Epithelial cell of prostate (primary cell): Measurements from ENCODE around the gene SPSB4.

Experiments
- DNase-seq: peaks from one replicate; pipeline ENCODE4 v3.0.0-alpha.2; 2011; ENCODE audit warnings: low read depth, low spot score
- H3K27ac ChIP-seq: fragments of 450-650 bp; 2 replicates; pipeline ENCODE4 v1.5.1; 2017; ENCODE audit warnings: mild to moderate bottlenecking

SPSB4 gene

GRCh38 chr3:141092663-141093062 lies 41.5 kb downstream of the SPSB4 start:
- no peak for DNase-seq
- no peak overlapping the region for H3K27ac ChIP-seq

GRCh38 chr3:141093397-141093796 lies 42.2 kb downstream of the SPSB4 start:
- DNase-seq, result no peak
- H3K27ac ChIP-seq, result no peak overlapping the region

DNA sequence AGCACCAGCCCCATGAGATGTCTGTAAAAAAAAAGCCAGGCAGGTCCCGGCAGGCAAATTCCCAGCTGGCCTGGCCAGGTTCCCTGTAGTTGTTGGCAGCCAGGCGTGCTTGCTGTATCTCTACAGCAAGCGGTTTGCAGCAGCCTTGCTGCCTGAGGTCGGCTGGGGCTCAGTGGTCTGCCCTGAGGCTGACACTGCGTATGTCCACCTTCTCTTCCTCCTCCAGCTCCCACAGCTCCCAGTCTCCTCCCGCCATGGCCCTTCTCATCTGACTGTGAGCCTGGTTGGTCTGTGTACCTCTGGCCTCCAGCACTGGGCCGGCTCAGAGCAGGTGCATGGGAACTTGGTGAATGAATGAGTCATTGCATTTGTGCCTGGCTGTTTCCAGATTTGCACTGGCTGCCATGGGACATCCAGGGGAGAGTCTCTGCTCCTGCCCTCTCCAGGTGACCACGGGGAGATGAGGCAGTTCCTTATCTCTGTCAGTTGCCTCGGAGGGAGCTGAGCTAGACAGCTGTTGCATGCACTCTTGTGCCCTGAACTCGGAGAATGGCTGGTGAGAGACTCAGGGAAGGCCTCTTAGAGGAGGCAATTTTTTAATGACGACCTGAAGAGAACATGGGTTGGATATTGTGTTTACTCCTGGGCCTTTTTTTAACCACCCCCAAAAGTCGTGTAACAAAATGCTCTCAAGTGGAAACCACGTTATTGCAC lies 43.0 kb downstream of the SPSB4 start:
- H3K27ac ChIP-seq, result no peak overlapping the region

GRCh38 chr3:141094790-141095545 lies 43.8 kb downstream of the SPSB4 start:
- DNase-seq, result no peak
- no peak overlapping the region for H3K27ac ChIP-seq

More for the DNA sequence above, 43.0 kb downstream of the SPSB4 start:
- DNase-seq, result peak; percentile 20

DNA sequence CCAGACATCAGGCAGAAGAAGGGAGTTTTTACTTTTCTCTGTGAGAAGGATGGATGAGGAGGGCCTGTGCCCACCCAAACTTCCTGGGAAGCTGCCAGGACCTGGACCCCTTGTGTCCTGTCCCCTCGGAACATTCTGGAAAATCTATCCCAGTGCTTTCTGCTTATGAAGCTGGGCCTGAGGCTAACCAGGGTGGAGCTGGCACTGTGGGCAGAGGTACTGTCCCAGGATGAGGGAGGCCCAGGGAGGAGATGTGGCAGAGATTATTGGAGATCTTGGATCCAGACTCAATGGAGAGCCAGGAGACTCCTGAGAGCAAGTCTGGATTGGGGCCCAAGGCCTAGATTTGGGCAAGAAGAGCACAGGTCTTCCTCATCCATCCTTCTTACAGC lies 44.4 kb downstream of the SPSB4 start:
- DNase-seq, result no peak
- no peak overlapping the region for H3K27ac ChIP-seq

GRCh38 chr3:141096164-141096563 lies 45.0 kb downstream of the SPSB4 start:
- no peak overlapping the region for H3K27ac ChIP-seq
- DNase-seq, result no peak

DNA sequence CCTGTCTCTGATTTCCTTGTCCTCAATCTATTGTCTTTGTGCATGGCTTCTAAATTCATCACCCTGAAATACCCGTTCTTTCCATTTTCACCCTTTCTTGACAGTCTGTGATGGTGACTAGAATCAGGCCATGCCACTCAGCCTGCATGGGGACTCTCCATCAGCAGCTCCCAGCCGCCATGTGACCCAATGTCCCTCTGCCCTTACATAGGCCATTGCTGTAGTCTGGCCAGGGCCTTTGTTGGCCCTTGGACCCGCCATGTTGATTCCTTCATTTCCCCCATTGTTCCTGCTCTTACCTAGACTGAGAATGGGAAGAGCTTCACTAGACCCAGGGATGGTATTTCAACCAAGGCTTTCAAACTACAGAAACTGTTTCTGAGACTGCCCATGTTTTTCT lies 45.8 kb downstream of the SPSB4 start:
- DNase-seq, result no peak
- no peak overlapping the region for H3K27ac ChIP-seq

DNA sequence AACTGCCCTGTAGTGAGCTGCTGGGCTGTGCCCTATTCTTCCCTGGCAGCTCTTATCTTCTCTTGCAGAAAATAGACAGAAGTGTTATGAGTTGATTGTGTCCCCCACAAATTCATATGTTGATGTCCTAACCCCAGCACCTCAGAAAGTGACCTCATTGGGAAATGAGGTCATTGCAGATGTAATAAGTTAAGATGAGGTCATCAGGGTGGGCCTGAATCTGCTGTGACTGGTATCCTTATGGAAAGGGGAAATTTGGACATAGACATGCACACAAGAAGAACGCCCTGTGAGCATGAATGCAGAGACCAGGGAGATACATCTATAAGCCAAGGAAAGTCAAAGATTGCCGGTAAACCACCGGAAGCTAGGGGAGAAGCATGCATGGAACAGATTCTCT lies 49.0 kb downstream of the SPSB4 start:
- no peak for DNase-seq
- no peak overlapping the region for H3K27ac ChIP-seq

GRCh38 chr3:141100531-141101320 lies 49.6 kb downstream of the SPSB4 start:
- no peak for DNase-seq
- no peak overlapping the region for H3K27ac ChIP-seq

- H3K27ac ChIP-seq, result no peak overlapping the region
- DNase-seq, result no peak
Measured at GRCh38 chr3:141102372-141102771, 51.2 kb downstream of the SPSB4 start.

DNA sequence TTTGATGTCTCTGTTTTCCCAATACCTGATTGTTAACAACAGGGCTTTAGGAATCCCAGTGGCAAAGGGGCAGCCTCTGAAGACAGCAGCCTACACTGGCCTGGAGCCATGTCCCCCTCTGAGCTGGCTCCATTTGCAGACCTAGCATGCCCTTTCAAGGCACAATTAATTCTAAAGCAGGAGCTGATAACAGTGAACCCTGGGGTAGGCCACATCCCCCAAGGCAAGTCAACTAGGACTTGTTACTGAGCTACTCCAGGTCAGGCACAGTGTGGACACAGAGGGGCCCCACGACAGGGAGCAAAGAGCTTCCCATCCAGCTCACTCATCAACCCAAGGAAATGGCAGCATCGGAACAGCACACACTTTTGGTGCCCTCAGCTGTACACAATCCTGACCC lies 51.9 kb downstream of the SPSB4 start:
- H3K27ac ChIP-seq, result no peak overlapping the region
- DNase-seq, result no peak

DNA sequence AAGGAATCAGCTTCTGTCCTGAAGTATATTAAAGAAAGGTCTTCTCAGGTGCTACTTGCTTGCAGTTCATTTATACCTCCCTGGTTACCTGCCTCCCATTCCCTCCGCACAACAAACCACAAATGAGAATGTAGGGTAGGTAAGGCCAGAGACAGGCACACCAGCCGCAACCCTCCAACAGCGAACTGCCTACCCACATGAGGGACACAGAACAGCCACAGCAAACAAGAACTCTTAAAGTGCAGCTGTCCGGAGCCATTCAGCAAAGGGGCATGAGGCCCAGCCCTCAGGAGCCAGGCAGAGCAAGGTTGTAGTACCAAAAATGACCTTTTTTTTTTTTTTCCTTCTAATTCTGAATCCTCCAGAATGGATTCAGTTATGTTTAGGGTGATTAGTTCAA lies 52.4 kb downstream of the SPSB4 start:
- no peak for DNase-seq
- H3K27ac ChIP-seq, result no peak overlapping the region

GRCh38 chr3:141104151-141104821 lies 53.1 kb downstream of the SPSB4 start:
- no peak for DNase-seq
- no peak overlapping the region for H3K27ac ChIP-seq

DNA sequence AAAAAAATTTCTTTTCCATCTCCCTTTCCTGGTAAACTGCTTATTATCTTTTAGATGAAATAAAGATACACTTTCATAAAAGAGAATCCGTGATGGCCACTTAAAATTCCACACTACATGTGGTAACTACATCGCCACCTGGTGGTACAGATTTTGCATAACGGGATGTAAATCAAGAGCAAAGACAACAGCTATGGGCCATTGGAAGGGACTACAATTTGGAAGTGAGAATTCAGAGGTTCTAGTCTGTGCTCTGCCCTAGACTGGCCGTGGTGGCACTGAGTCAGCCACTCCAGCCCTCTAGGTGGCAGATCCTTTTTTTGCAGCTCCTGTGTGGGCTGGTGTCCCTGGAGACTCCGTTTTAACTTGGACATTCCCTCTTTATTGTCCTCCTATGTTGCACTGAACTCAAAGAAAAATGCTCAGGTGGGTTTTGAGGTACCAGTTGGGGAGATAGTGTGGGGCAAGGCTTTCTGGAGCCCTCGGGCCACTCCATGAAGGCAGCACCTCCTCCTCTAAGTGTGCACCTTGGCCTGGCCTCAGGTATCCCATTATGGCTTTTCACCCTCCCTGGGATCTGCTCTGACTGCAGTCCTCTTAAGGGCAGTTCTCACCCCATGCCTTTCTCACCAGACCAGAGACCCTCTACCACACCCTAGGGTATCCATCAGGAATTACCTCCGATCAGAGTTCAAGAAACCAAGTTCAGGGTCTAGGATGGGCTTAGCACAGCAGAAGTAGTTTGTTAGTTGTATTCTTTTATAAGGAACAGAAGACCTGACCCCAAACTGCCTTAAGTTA lies 54.9 kb downstream of the SPSB4 start:
- H3K27ac ChIP-seq, result no peak overlapping the region
- peak; percentile 22 for DNase-seq

DNA sequence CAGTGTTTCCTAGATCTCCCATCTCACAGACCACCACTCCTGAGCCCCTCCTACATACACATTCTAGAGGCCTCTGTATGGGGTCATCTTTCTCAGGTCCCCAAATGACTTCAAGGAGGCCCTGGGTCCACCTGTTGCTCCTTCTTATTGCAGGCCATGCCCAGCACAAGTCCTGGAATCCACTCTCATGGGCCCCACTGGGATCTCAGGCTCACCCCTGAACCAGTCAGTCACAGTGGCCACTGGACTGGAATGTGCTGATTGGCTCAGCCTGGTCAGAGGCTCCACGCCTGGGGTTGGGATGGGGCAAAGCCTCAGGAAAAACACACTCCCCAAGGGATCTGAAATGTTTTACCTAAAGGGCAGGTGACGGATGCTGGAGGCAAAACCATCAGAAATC lies 55.7 kb downstream of the SPSB4 start:
- no peak for DNase-seq
- H3K27ac ChIP-seq, result no peak overlapping the region

DNA sequence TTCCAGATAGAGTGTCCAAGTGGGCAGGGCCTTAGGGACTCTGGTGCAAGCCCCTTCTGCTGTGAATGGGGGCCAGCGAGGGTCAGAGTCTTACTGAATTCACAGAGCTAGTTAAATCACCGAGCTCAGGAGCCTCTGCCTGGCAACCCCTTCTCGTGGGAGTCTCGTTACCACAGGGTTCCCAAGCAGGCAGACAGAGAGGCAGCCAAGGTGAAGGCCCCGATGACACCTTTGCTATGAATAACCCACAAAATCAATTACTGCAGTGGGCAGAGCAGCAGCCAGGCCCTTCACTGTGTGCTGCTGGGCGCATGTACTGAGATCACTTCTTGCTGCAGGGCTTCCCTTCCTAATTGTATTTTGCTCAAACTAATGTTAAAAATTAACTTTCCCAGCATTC lies 56.9 kb downstream of the SPSB4 start:
- DNase-seq, result no peak
- H3K27ac ChIP-seq, result no peak overlapping the region

- DNase-seq, result no peak
- H3K27ac ChIP-seq, result no peak overlapping the region
Measured at GRCh38 chr3:141109751-141110150, 58.6 kb downstream of the SPSB4 start.

- no peak for DNase-seq
Measured at GRCh38 chr3:141110322-141110721, 59.2 kb downstream of the SPSB4 start.

GRCh38 chr3:141111364-141112155 lies 60.4 kb downstream of the SPSB4 start:
- no peak for DNase-seq
- no peak overlapping the region for H3K27ac ChIP-seq

More at GRCh38 chr3:141110322-141110721, 59.2 kb downstream of the SPSB4 start:
- no peak overlapping the region for H3K27ac ChIP-seq
